ENCODE data around the gene MEFV. TPM values are rescaled to one million over a fixed set of nuclear protein-coding genes. Genes with fewer than 3 reads are reported as not detected.
A peak's percentile ranks its signal among the peaks of the same experiment; 100 is the strongest.

Gene MEFV
- total and polyA plus RNA-seq, 10 of the 15 experiments (the other 5 are each of a cell fraction or from before 2014, with no cell fraction given) = 0.03 to 0.11 (median 0.09) TPM; not detected in 5

GRCh38 chr16:3234857-3235561 is 21.4 kb downstream of the MEFV start, which contains the start of gene ZNF200 (continued):
- TF ChIP-seq PRDM15 (CRISPR knock-in tag; IDR thresholded peaks at IDR 0.05) (no peak), KLF5 (IDR thresholded peaks at IDR 0.05; ENCODE audit: partially characterized antibody) (peak; percentile 47), USF2 (IDR thresholded peaks at IDR 0.05; ENCODE audit: borderline replicate concordance, low read depth, low read length) (no peak), LARP7 (IDR thresholded peaks at IDR 0.05) (0 out of 2 replicates have a peak, but pooled peaks have one; percentile 47), NR2C1 (IDR thresholded peaks at IDR 0.05) (peak; percentile 77), MYB (IDR thresholded peaks at IDR 0.05; ENCODE audit: borderline replicate concordance, low read depth, low read length) (no peak), SIN3A (IDR thresholded peaks at IDR 0.05; ENCODE audit: low read depth, low read length) (peak; percentile 87), ATF7 (IDR thresholded peaks at IDR 0.05; ENCODE audit: low read depth) (peak; percentile 95), ZNF592 (IDR thresholded peaks at IDR 0.05) (no peak), TCF7 (IDR thresholded peaks at IDR 0.05; ENCODE audit: borderline replicate concordance) (no peak), NBN (IDR thresholded peaks at IDR 0.05) (peak; percentile 100), E4F1 (IDR thresholded peaks at IDR 0.05; ENCODE audit: borderline replicate concordance, partially characterized antibody) (peak; percentile 88), ZZZ3 (IDR thresholded peaks at IDR 0.05; ENCODE audit: control insufficient read depth, insufficient read length, low read depth) (no peak), ATF3 (IDR thresholded peaks at IDR 0.05; ENCODE audit: borderline replicate concordance, extremely low read depth, low read depth, low read length) (no peak), ZBTB33 (IDR thresholded peaks at IDR 0.05) (no peak), HDGF (IDR thresholded peaks at IDR 0.05) (peak; percentile 67; the same call in 1 of the 2 replicates)
